Dermis microvascular lymphatic vessel endothelial cell (primary cell): ENCODE data around the gene TUBA3D. TPM values are rescaled to one million over a fixed set of nuclear protein-coding genes. Genes with fewer than 3 reads are reported as not detected.
"Not testable (repeated sequence)": the region's sequence is repeated elsewhere in the genome, so short reads cannot be mapped to it uniquely, and the experiment has no call there.

Source experiments
- DNase-seq, 2 donors: peaks; one replicate each; pipeline versions ENCODE4 v3.0.0 to v3.0.0-alpha.2; 2010; ENCODE audit warnings: low read depth in 2 of 2
- total RNA-seq: library from RNA; depleted of rRNA; stranded (reverse); fragments of >200 nt; gene quantifications from 2 replicates; pipeline ENCODE4 v1.2.1, GENCODE V29; 2014

Gene TUBA3D
- total RNA-seq, 1 donor from 2014 or later, result not detected

DNA sequence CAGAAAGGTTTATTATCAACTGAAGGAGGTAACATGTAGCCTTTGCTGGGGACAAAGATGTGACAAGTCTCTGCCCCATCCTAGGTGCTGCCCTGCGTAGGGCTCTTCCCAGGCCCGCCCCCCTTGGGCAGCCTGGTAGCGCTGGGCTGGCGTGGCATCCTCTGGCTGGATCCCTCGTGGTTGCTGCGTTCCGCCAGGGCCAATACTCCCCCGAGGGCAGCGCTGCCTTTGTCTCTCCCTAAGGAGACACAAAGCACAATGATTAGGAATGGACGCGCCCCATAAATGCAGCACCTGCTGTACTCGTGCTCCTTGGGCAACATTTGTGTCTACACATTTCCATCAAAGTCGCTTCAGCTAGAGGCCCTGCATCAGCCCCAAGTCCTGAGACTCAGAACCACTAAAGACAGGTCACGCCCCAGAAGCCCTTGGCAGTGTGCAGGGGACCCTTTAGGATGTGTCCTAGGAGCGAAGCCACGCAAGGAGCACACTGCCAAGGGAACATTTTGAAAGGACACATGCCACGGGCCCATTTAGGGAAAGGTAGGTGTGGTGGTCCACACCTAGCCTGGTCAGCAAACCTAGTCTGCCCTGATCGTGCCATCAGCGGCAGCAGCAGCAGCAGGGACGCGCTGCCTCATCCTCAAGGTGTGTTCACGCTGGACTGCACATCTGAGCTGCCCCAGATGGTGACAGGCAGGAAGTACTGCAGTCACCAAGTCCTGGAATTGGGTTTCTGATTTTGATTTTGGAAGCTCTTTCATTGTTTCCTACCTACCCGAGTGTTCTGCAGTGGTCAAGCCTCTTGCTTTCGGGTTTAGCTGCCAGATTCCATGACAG lies 8.3 kb downstream of the TUBA3D start:
- DNase-seq, result not testable (repeated sequence)

DNA sequence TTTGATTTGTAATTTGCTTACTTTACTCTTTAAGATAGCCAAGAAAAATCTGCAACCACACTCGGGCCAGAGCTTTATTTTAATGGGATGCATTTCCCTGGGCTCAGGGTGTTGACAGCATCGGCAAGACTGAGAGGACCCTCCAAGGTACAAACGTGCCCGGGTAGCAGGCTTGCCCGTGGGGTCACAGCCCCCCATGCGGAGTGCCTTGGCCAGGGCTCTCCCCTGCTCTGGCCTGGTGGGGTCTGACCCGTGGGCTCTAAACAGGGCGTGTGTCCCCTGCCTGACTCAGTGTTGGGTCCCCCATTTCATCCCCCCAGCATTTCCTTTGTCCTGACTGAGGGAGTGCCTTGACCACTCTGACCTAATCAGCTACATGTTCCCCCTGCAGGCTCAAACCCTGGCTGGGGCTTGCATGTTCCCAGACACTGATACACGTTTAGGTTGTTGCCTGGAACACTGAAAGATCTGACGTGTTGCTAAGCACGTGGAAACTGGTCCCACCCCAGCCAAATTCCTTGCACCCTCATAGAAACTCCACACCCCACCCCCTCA lies 9.1 kb downstream of the TUBA3D start:
- DNase-seq, result not testable (repeated sequence)

DNA sequence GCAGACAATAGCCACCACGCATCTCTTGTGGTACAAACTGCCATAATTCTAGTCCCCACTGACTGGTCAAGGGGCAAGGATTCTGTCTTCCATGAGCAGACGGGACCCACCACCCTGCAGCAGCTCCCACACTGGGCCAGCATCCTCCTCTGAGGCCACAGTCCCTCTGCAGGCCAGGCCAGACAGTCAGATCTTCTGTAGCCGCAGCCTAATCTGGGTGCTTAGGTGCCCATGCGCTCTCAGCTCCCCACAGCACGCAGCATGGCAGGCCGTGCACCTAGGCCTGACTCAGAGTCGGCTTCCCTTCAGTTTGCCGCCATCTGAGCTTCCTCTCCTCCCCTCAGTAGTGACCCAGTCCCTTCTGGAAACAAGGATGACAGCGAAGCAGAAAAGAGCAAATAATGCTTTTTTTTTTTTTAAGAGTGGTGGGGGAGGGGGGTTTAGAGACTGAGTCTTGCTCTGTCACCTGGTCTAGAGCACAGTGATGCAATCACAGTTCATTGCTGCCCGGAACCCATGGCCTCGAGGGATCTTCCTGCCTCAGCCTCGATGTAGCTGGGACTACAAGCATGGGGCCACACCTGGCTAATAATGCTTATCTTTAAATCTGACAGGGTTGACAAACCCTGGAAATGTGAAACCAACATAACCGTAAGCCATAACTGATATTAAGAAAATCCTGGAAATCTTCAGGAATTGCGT lies 10.4 kb downstream of the TUBA3D start:
- DNase-seq, result not testable (repeated sequence)

DNA sequence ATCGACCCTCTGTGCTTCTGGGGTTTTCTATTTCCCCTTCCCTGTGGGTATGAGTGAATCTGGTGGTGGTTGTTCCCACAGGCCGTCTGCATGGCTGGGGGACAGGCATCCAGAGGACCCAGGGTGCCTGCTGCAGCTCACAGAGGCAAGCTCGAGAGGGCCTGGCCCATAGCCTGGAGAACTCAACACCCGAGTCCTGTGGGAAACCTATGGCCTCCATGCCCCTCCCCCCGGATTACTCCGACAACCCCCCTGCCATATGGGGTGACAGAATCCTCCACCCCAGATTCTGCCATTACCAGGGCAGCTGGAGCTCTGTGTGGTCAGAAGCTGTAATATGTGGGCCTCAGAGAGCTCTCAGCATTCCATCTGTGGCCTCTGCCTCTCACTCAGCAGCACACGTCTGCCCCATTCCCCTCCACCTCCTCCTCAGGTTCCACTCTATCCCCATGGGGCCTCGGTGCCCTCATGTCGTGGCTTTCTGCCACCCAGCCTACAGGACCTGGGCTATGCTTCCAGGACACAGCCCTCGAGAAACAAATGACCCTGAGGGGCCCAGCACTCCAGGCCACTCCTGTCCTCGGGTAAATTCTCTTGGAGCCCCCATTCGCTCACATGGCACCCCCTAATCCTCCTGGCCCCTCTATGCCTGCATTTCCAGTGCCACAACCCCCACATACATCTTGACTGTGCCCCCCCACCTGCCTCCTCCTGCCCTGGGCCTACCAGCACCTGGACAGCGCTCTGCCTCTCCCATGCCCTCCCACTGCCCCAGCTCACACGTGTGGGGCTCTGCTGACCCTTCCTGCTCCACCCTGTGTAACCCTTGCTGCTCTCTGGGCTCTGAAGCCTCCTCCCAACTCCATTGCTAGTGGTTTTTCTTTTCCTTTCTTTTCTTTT lies 12.6 kb downstream of the TUBA3D start:
- DNase-seq, result no peak

DNA sequence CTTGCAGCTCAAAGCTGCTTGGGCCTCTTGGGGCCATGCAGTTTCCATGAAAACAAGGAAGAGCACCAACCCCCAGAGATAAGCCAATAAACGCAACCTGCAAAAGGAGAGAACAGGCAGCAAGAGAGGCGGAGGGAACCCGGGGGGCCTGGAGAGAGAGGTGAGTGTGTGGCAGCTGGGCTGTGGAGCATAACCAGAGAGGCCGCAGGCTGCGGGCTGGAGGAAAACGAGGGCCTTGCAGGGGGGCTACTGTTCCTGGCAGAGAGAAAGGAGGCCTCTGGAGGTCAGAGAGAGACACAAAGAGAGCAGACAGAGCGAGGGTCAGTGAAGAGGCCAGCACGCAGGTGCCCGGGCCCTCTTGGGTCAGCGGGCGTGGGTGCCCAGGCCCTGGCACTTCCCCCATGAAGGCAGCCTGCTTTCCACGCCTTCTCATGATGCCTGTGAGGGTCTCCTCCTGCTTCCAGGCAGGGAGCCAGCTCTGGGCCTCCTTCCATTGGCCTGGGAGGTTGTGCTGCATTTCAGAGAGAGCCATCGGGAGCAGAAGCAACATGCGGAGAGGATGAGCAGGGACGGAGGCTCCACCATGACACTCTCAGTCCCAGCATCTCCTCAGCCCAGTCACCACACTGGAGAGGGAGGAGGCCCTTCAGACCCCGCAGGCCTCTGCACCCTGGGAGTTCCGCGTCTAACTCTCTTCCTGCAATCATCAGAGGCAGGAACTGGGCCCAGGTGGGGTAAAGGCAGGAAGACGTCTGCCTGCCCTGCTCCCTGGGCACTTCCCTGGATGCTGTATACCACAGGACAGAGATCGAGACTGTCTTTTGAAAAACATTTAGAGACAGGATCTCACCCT lies 14.9 kb downstream of the TUBA3D start:
- DNase-seq, result peak in 1 of 2 donors; percentile 5

DNA sequence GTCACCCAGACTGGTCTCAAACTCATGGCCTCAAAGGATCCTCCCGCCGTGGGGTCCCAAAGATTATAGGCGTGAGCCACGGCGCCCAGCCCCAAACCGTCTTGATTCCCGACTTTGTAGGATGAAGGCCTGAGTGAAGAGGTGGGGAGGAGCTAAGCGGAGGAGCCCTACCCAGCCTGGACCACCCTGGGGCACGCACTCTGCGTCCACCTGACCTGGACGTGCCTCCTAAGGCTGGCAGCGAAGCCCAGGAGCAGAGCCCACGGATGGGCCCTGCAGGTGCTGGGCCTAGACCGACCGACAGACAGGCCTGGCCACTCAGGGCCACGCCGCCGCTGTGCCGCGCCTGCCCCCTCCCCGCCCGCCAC lies 15.5 kb downstream of the TUBA3D start:
- DNase-seq, result not testable (repeated sequence)

DNA sequence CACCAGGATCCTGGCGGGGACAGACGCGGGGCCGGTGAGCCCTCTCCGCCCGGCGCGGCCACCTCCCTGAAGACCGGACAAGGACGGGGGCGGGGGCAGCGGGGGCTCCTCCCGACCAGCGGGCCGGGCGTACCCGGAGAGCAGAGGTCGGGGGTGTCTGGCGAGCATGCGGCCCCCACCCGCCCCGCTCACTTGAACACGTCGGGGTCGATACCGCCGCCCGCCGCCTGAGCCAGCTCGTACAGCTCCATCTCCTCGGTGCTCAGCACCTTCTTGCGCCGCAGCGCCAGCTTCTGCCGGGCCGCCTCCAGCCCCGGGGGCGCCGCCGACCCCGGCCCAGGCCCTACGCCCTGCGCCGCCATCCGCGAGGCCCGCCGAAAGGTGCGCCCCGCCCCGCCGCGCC lies 16.1 kb downstream of the TUBA3D start, which contains the start of gene MZT2A:
Gene MZT2A, minus strand, starts transcription at position 383 of the 403 bp plus-strand sequence. Its CDS starts 21 bp downstream, at position 362.
- DNase-seq, result not testable (repeated sequence)

DNA sequence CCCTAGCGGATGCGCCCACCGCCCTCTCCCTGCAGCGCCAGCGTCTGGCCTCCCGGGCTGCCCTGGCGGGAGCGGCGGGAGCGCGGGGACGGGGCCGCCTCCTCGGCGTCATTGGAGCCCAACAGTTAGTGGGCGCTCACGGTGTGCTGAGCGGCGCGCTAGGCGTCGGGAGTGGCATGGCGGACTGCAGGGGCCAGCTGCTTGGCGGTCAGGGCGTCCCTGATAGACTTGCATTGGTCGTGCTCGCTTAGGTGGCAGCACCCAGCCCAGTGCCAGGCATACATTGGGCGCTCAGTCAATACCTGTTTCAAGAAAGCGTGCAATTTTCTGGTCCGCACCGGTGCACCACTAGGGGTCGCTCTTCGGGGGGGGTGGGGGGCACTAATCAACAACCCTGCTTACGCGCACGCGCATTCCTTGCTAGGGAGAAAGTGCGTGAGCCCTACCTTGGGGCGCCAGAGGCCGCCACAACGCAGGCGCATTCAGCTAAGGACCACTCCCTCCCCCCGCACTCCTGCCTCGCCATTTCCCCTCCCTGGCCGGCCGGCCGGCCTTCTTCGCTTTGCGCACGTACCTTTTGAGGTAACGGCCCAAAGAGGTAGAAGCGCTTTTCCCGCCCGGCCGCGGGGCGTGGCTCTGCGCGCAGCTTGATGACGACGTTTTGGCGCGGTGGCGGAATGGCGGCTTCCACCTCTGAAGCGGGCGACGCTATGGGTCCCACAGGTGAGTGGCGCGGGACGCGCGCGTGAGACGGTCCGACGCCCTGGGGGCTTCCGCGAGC lies 16.7 kb downstream of the TUBA3D start:
- peak; percentile 89 to 94 for DNase-seq

DNA sequence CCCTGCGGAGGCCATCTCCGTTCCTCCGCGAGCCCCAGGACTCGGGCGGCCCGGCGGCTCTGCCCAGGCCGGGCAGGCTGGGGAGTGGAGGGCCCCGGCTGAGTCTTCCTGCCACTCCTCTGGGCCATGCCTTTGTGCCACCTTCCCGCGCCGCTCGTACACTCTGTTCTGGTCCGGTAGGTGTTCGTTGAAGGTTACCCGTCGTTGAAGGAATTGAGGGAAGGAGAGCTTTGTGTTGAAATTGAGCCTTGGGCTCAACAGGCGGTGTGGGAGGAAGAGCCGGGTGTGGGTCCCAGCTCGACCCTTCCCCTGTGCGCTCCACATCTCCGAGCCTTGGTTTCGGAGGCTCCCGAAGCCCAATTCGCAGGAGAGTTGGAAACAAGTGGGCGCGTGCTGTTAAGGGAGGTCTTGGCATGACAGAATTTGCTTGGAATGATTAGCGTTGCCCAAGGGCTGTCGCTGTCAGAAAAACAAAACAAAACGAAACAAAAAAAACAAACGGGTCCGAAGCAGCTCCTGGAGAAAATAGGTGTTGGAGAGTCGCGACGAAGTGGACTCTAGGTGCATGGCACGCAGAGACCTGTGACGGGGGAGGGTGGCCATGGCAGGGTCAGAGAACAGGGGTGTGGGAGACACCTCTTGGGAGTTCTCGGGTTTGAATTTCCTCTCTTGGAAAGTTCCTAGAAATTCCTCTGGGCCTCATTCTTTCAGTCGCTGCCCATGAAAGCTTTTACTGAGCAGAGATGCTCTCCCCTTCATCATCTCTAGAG lies 17.5 kb downstream of the TUBA3D start:
- DNase-seq, result peak in 1 of 2 donors; percentile 4

DNA sequence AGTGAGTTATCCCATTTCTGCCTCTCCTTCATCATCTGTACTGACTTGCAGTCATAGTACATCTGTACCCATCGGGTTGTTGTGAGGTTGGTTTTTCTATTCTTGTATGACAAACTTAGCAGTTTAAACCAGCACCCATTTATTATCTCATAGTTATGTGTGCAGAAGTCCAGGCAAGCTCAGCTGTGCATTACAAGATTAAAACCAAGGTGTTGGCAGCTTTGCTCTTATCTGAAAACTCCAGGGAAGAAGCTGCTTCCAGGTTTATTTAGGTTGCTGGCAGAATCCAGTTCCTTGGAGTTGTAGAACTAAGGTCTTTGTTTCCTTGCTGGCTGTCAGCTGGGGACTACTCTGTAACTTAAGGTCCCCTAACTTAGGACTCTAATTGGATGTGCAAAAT lies 19.6 kb downstream of the TUBA3D start:
- DNase-seq, result not testable (repeated sequence)

DNA sequence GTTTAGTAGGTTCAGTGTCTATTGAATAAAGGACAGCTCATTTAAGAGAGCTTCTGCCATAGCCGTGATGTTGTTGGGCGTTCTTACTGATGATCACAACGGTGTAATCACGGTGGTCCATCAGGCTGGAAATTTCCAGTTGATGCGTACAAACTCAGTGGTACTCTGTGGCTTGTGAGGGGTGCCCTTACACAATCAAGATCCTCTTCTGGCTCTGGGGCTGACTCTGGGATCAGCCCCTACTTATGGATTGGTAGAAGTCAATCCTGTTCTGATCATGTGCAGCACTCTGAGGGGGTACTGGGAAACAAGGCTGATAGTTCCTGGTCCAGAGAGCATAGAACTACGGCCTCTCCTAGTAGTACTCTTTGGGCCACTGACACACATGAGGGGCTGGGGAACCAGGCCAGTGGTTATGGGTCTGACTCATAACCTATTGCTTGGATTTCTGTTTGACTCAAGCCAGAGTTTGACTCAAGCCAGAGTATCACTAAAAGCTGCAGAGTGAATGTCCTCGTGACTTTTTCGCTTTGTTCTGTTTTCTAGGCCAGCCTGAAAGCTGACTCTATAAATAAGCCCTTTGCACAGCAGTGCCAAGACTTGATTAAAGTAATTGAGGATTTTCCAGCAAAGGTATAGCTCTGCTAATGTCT lies 22.5 kb downstream of the TUBA3D start:
- DNase-seq, result not testable (repeated sequence)

DNA sequence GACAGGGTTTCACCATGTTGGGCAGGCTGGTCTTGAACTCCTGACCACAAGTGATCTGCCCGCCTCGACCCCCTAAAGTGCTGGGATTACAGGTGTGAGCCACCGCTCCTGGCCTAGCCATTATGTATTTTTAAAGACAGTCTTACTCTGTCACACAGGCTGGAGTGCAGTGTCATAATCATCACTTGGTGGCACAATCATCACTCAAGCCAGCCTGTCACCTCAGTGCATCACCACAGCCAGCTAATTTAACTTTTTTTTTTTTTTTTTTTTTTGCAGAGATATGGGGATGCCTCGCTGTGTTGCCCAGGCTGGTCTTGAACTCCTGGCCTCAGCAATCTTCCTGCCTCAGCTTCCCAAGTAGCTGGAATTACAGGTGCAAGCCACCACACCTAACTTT lies 27.7 kb downstream of the TUBA3D start:
- not testable (repeated sequence) for DNase-seq

DNA sequence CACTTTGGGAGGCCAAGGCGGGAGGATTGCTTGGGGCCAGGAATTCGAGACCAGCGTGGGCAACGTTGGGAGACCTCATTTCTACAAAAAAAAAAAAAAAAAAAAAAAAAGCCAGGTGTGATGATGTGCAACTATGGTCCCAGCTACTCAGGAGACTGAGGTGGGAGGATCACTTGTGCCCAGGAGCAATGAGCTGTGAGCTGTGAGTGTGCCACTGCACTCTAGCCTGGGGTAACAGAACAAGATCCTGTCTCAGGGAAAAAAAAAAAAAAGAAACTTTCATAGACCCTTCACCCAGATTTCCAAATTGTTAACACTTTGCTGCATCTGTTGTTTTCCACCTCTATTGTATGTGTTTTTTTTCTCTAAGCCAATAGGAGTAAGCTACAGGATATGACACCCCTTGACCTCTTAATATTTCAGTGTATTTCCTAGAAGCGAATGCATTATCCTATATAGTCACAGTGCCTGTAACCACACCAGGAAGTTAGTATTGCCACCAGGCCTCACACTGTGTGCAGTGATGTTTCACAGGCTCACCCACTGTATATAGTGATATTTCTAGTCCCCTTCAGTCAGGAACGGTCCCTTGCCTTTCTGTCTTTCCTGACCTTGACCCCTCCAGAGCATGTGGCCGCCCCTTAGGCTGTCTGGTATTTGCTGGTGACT lies 28.3 kb downstream of the TUBA3D start:
- DNase-seq, result peak in 1 of 2 donors; percentile 41

DNA sequence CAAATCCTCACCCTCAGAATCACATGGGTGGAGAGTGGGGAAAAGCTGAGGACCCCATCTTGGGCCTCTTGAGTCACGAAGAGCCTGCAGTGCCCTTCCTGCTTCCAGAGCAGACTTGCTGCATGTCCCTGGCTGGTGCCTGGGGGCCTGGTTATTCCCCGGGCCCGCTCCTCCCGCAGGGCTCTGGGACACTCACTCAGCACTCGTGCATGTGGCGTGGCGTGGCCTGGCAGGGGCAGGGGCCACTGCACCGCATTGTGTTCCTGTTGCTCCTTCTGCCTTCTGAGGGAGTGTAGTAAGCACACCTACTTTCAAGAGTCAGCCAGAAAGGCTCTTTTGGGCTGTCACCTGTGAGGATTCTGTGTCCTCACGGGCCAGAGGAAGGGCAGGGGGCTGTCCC lies 33.7 kb downstream of the TUBA3D start:
- no peak for DNase-seq

DNA sequence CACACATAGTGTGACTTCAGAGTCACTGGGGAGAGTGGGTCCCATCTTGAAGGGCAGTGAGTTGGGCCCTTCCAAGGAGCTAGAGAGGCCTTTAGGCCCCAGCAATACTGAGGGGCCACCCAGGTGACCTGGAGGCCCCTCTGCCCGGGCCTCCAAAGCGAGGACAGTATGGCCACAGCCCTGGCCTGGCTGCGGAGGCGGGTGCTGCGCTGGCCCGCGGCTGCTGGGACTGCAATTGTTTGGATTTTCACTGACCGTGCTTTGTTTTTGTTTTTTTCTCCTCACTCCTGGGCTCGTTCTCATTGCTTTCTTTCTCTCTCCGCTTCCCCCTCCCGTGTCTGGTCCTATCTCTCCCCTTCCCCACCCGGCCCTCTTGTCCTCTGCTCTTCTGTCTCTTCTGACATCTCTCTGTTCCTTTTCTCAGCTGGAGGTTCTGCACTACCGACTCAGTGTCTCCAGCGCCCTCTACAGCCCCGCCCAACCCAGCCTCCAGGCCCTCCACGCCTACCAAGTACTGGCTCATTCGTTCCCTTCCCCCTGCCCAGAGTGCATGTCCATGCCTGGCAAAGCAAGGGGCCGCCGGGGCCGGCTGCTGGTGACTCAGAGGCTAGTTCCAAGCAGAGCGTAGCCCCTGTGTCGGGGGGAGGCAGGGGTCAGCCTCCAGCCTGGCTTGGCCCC lies 35.5 kb downstream of the TUBA3D start:
- DNase-seq, result not testable (repeated sequence)

DNA sequence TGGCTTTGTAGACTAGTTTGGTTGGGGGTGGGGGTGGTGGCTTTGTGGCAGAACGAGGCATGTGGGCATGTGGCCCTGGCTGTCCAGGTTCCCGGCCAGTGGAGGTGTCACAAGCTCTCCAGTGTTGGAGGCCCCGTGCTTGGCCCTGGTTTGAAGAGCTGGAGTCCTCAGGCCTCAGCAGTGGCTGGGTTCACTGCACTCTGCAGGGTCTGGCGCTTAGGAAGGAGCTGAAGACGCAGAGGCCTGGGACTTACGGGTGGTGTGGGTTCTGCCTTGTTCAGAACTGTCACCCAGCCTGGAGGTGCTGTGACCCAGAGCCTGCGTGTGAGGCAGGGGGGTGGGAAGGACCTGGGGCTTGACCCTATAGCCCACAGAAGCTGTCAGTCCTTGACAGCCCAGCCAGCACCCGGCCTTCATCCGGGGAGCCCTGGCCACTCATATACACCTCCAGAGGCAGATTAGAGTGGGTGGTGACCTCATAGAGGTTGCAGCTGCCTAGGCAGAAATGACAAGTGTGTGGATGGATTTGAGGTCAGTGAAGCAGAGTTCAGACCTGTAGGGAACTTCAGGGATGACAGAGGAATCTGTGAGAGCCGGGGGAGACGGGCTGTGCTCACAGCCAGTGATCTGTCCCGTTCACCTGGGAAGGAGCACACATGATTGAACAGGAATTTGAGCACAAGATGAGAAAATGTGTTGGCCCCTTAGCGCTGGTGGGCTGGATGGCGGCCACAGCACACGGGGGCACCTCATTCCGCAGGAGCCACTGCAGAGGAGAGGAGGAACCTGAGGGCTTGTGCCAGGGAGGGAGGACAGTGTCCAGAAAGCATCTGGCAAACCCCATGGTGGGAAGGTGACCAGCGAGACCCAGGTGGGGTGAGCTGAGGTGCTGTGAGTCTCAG lies 36.3 kb downstream of the TUBA3D start:
- DNase-seq, result not testable (repeated sequence)
